Ishikawa (cell line): Measurements from ENCODE around the gene TNFSF12.

ENCODE experiments used
- CEBPB ChIP-seq: IDR thresholded peaks from 2 replicates; pipeline ENCODE4 v1.6.1; 2012
- CREB1 ChIP-seq: IDR thresholded peaks from 2 replicates; pipeline ENCODE4 v1.6.1; 2012; ENCODE audit warnings: low read depth
- EGR1 ChIP-seq: IDR thresholded peaks from 2 replicates; pipeline ENCODE4 v1.6.1; 2012
- EP300 ChIP-seq: IDR thresholded peaks from 2 replicates; pipeline ENCODE4 v1.6.1; 2012; ENCODE audit warnings: borderline replicate concordance
- FOXM1 ChIP-seq: IDR thresholded peaks from 2 replicates; pipeline ENCODE4 v1.6.1; 2012; ENCODE audit warnings: low read depth, borderline replicate concordance
- NFIC ChIP-seq: IDR thresholded peaks from 2 replicates; pipeline ENCODE4 v1.6.1; 2012
- RAD21 ChIP-seq: IDR thresholded peaks from 2 replicates; pipeline ENCODE4 v1.6.1; 2012; ENCODE audit warnings: low read depth
- TAF1 ChIP-seq: IDR thresholded peaks from 2 replicates; pipeline ENCODE4 v1.6.1; 2012; ENCODE audit warnings: low read depth, mild to moderate bottlenecking
- TCF12 ChIP-seq: IDR thresholded peaks from 2 replicates; pipeline ENCODE4 v1.6.1; 2012; ENCODE audit warnings: low read depth
- TEAD4 ChIP-seq: IDR thresholded peaks from 2 replicates; pipeline ENCODE4 v1.6.1; 2012
- YY1 ChIP-seq: IDR thresholded peaks from 2 replicates; pipeline ENCODE4 v1.6.1; 2012; ENCODE audit warnings: low read depth
- ZBTB7A ChIP-seq: IDR thresholded peaks from 2 replicates; pipeline ENCODE4 v1.6.1; 2012; ENCODE audit warnings: low read depth
- TF ChIP-seq, protein P1 (sequence below): IDR thresholded peaks from 2 replicates; pipeline ENCODE4 v1.6.1; 2012
- TF ChIP-seq, protein P2 (sequence below): IDR thresholded peaks from 2 replicates; pipeline ENCODE4 v1.6.1; 2012
- TF ChIP-seq, protein P3 (sequence below): IDR thresholded peaks from 2 replicates; pipeline ENCODE4 v1.6.1; 2012; ENCODE audit warnings: low read depth, mild to moderate bottlenecking

Gene TNFSF12

DNA sequence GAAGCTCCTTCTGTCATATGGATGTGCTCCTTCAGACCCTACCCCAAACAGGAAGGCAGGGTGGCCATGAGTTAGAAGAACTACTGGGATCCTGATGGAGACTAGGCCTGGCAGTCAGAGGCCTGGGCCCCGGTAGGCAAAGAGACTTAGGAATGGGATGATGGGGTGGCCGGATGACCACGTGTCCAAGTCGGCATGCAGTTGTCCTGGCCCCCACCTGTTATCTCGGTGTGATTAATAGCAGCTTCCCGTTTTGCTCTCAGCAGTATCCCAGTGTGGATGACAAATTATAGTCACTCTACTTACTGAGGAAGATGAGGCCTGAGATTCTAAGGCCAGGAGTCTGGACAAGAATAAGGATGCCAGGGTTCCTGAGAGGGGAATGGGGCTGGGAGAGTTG lies 1.5 kb downstream of the TNFSF12 start:
- TF ChIP-seq YY1 (no peak), CEBPB (no peak), ZBTB7A (no peak), CREB1 (no peak), TAF1 (no peak), EGR1 (no peak), FOXM1 (no peak), RAD21 (no peak), TCF12 (no peak), TEAD4 (no peak)
- TF ChIP-seq, protein P1, sequence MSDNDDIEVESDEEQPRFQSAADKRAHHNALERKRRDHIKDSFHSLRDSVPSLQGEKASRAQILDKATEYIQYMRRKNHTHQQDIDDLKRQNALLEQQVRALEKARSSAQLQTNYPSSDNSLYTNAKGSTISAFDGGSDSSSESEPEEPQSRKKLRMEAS: no peak
- TF ChIP-seq, protein P2, sequence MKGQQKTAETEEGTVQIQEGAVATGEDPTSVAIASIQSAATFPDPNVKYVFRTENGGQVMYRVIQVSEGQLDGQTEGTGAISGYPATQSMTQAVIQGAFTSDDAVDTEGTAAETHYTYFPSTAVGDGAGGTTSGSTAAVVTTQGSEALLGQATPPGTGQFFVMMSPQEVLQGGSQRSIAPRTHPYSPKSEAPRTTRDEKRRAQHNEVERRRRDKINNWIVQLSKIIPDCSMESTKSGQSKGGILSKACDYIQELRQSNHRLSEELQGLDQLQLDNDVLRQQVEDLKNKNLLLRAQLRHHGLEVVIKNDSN: no peak

DNA sequence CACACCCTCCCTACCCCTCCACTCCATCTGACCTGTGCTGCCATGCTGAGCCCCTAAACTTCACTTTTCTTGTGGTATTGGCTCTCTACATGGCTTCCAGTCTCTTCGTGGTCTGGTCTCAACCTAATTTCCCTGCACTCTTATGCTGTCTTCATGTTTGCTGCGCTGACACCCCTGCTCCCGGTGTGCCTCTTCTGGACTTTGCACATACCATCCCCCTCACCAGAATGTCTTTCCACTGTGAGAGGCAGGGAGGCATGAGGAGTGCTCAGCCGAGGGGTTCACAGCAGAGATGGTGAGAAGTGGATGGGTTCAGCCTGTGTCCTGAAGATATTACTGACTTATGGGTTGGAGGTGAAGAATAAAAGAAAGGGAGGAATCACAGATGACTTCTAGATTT lies 2.5 kb downstream of the TNFSF12 start:
- TF ChIP-seq, protein P1: no peak
- TF ChIP-seq, protein P2: no peak
- TF ChIP-seq RAD21: no peak
- TF ChIP-seq CEBPB: no peak
- TF ChIP-seq EGR1: no peak
- TF ChIP-seq, protein P3, sequence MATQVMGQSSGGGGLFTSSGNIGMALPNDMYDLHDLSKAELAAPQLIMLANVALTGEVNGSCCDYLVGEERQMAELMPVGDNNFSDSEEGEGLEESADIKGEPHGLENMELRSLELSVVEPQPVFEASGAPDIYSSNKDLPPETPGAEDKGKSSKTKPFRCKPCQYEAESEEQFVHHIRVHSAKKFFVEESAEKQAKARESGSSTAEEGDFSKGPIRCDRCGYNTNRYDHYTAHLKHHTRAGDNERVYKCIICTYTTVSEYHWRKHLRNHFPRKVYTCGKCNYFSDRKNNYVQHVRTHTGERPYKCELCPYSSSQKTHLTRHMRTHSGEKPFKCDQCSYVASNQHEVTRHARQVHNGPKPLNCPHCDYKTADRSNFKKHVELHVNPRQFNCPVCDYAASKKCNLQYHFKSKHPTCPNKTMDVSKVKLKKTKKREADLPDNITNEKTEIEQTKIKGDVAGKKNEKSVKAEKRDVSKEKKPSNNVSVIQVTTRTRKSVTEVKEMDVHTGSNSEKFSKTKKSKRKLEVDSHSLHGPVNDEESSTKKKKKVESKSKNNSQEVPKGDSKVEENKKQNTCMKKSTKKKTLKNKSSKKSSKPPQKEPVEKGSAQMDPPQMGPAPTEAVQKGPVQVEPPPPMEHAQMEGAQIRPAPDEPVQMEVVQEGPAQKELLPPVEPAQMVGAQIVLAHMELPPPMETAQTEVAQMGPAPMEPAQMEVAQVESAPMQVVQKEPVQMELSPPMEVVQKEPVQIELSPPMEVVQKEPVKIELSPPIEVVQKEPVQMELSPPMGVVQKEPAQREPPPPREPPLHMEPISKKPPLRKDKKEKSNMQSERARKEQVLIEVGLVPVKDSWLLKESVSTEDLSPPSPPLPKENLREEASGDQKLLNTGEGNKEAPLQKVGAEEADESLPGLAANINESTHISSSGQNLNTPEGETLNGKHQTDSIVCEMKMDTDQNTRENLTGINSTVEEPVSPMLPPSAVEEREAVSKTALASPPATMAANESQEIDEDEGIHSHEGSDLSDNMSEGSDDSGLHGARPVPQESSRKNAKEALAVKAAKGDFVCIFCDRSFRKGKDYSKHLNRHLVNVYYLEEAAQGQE: no peak
- no peak for TF ChIP-seq TCF12
- TF ChIP-seq TAF1: no peak
- no peak for TF ChIP-seq CREB1
- TF ChIP-seq YY1: no peak
- no peak for TF ChIP-seq TEAD4

DNA sequence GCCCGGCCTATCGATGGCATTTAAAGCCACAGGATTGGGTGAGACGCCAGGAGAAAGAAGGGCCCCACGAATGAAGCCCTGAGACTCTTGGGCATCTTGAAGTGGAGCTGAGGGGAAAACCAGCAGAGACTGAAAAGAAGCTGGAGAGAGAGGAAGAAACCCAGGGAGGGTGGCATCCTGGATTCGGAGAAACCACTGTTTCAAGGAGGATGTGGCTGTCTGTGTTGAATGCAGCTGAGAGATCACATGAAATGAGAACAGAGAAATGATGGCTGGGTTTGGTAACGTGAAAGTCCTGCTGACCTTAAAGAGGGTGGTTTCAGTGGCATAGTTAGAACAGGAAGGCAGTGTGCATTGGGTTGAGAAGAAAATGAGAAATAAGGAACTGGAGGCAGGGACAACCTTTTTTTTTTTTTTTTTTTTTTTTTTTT lies 3.8 kb downstream of the TNFSF12 start:
- no peak for TF ChIP-seq TAF1
- no peak for TF ChIP-seq TCF12
- TF ChIP-seq, protein P3: no peak
- TF ChIP-seq YY1: no peak
- TF ChIP-seq, protein P2: no peak
- no peak for TF ChIP-seq RAD21
- TF ChIP-seq CREB1: no peak
- no peak for TF ChIP-seq CEBPB
- TF ChIP-seq EGR1: no peak
- no peak for TF ChIP-seq NFIC
- TF ChIP-seq, protein P1: no peak
- TF ChIP-seq TEAD4: no peak

DNA sequence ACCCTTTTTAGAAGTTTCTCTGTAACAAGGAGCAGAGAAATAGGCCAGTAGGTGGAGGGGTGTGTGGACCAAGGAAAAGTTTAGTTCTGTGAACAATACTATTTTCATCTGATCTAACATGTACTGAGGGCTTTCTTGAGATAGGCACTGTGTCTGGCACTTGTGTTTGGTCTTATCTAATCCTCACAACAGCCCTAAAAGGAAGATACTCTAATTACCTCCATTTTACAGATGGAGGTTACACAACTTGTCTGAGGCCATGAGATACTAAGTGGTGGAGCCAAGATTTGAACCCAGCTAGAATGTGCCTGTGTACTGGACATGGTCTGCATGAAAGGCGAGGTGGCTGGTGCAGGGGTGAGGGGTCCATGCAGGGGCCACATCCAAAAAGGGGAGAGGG lies 4.5 kb downstream of the TNFSF12 start:
- no peak for TF ChIP-seq ZBTB7A
- TF ChIP-seq EGR1: no peak
- TF ChIP-seq NFIC: no peak
- TF ChIP-seq CEBPB: no peak
- TF ChIP-seq, protein P3: no peak
- TF ChIP-seq EP300: no peak
- TF ChIP-seq TAF1: no peak
- TF ChIP-seq TCF12: no peak
